Activated CD8-positive, alpha-beta T cell treated with anti-CD3 and anti-CD28 coated beads for 36 hours (primary cell): ENCODE measurements around the gene SH3GL2. TPM values are rescaled to one million over a fixed set of nuclear protein-coding genes. Genes with fewer than 3 reads are reported as not detected.

Experiments
- ATAC-seq: fragments of 200-7000 bp; cut with Tn5 transposase; one replicate; pipeline ENCODE4 v1.10.0; 2021; ENCODE audit warnings: mild to moderate bottlenecking, moderate library complexity
- CTCF ChIA-PET: fragments of 350-600 bp; sonication (Branson Sonifier 250); formaldehyde crosslinking; loops from one replicate; lab custom pipeline; 2021; ENCODE audit warnings: antibody characterized with exemption; lab: Charles Lee
- POLR2A ChIA-PET: fragments of 350-600 bp; sonication (Branson Sonifier 250); formaldehyde crosslinking; loops from one replicate; lab custom pipeline; 2021; ENCODE audit warnings: antibody characterized with exemption; lab: Charles Lee
- DNase-seq: peaks from one replicate; pipeline ENCODE4 v3.0.0-alpha.2; 2020
- H3K27ac Mint-ChIP-seq: one replicate; pipeline ENCODE4 v1.8.0; 2021; ENCODE audit warnings: mild to moderate bottlenecking, mixed read lengths
- H3K27me3 Mint-ChIP-seq: one replicate; pipeline ENCODE4 v1.8.0; 2021; ENCODE audit warnings: mixed read lengths
- H3K36me3 Mint-ChIP-seq: one replicate; pipeline ENCODE4 v1.8.0; 2021; ENCODE audit warnings: low read depth, mixed read lengths
- H3K4me1 Mint-ChIP-seq: one replicate; pipeline ENCODE4 v1.8.0; 2021; ENCODE audit warnings: low read depth, mixed read lengths
- H3K4me3 Mint-ChIP-seq: one replicate; pipeline ENCODE4 v1.8.0; 2021; ENCODE audit warnings: mild to moderate bottlenecking, moderate library complexity, mixed read lengths
- H3K9me3 Mint-ChIP-seq: one replicate; pipeline ENCODE4 v1.8.0; 2021; ENCODE audit warnings: mixed read lengths
- CTCF ChIP-seq: fragments of 200-600 bp; IDR thresholded peaks from one replicate; pipeline ENCODE4 v1.8.0; 2022; ENCODE audit warnings: antibody characterized with exemption, mild to moderate bottlenecking
- intact Hi-C: fragments of 100-400 bp; cut with micrococcal nuclease; formaldehyde crosslinking; loops from one replicate; pipeline ENCODE4 v1.10.0; 2022
- total RNA-seq, 2 experiments: library from RNA; stranded (reverse); gene quantifications; one replicate each; pipeline ENCODE4 v1.2.3, GENCODE V29; 2021

Gene SH3GL2
- not detected for total RNA-seq

- TF ChIP-seq CTCF: no peak
- Mint-ChIP-seq H3K27me3 (peaks cover 28% of the 10 kb centered on the region), H3K36me3 (no peaks in the 10 kb centered on the region), H3K4me1 (peaks cover 3% of the 10 kb centered on the region), H3K4me3 (no peak within 1 kb of the TSS), H3K27ac (no peak within 1 kb of the TSS), H3K9me3 (peaks cover 3% of the 10 kb centered on the region)
- CTCF ChIA-PET: no interaction called here
- ATAC-seq (peak; percentile 56), DNase-seq (peak; percentile 36)
- intact Hi-C loops: no loop called here
- POLR2A ChIA-PET: no interaction called here
Observed at GRCh38 chr9:17578911-17579793, at the start of gene SH3GL2. TSS of gene SH3GL2 (plus strand) at chr9:17579066.

- Mint-ChIP-seq H3K4me1 (no peaks in the 10 kb centered on the region), H3K27ac (no peak overlapping the region), H3K9me3 (no peaks in the 10 kb centered on the region), H3K27me3 (peaks cover 1% of the 10 kb centered on the region), H3K36me3 (no peaks in the 10 kb centered on the region), H3K4me3 (no peak overlapping the region)
- ATAC-seq (peak; percentile 37), DNase-seq (peak; percentile 60)
- ChIA-PET POLR2A (no interaction called here), CTCF (interaction anchor here (0.9 to 1.2 kb wide), 4 partner anchors 48 to 276 kb away, joined by 3 read pairs; no protein-coding TSS in a partner anchor)
- TF ChIP-seq CTCF: peak; percentile 83
- intact Hi-C loops: loop anchor here (5.0 kb wide), 1 partner anchor 266 kb away; no protein-coding TSS in a partner anchor
Observed at GRCh38 chr9:17531642-17532254, 47.1 kb upstream of the SH3GL2 start.

- Mint-ChIP-seq H3K36me3 (no peaks in the 10 kb centered on the region), H3K4me1 (no peaks in the 10 kb centered on the region), H3K27ac (no peak overlapping the region), H3K27me3 (peaks cover 1% of the 10 kb centered on the region), H3K4me3 (no peak overlapping the region), H3K9me3 (no peaks in the 10 kb centered on the region)
- no peak for TF ChIP-seq CTCF
- no peak for ATAC-seq
- POLR2A ChIA-PET: no interaction called here
- DNase-seq: no peak
- intact Hi-C loops: loop anchor here (5.0 kb wide), 1 partner anchor 265 kb away; no protein-coding TSS in a partner anchor
- CTCF ChIA-PET: interaction anchor here (0.9 to 1.2 kb wide), 4 partner anchors 49 to 275 kb away, joined by 3 read pairs; no protein-coding TSS in a partner anchor
Observed at GRCh38 chr9:17532461-17532860, 46.4 kb upstream of the SH3GL2 start.

GRCh38 chr9:17535176-17535575 is 43.7 kb upstream of the SH3GL2 start:
- H3K4me1 Mint-ChIP-seq: no peaks in the 10 kb centered on the region
- no peak for TF ChIP-seq CTCF
- no peaks in the 10 kb centered on the region for H3K36me3 Mint-ChIP-seq
- peaks cover 2% of the 10 kb centered on the region for H3K27me3 Mint-ChIP-seq
- ATAC-seq (no peak), DNase-seq (no peak)
- ChIA-PET CTCF (no interaction called here), POLR2A (no interaction called here)
- H3K9me3 Mint-ChIP-seq: no peaks in the 10 kb centered on the region
- no peak overlapping the region for H3K4me3 Mint-ChIP-seq
- H3K27ac Mint-ChIP-seq: no peak overlapping the region
- intact Hi-C loops: no loop called here

GRCh38 chr9:17536027-17536426 is 42.8 kb upstream of the SH3GL2 start:
- CTCF ChIA-PET: no interaction called here
- Mint-ChIP-seq H3K27me3 (peaks cover 1% of the 10 kb centered on the region), H3K36me3 (no peaks in the 10 kb centered on the region), H3K4me1 (no peaks in the 10 kb centered on the region), H3K9me3 (no peaks in the 10 kb centered on the region), H3K27ac (no peak overlapping the region), H3K4me3 (no peak overlapping the region)
- no peak for TF ChIP-seq CTCF
- DNase-seq (no peak), ATAC-seq (no peak)
- POLR2A ChIA-PET: no interaction called here
- intact Hi-C loops: no loop called here
